IPS-18a (cell line): Measurements from ENCODE around the gene ALG14.

Experiments
- H3K27ac ChIP-seq: one replicate; pipeline ENCODE4 v1.5.1; 2013; ENCODE audit warnings: low read length
- H3K27me3 ChIP-seq: one replicate; pipeline ENCODE4 v1.6.1; 2013; ENCODE audit warnings: mild to moderate bottlenecking, low read length; ENCODE audit not compliant: control insufficient read depth, insufficient read depth
- H3K36me3 ChIP-seq: one replicate; pipeline ENCODE4 v1.6.1; 2013; ENCODE audit warnings: low read depth, low read length; ENCODE audit not compliant: control insufficient read depth
- H3K4me1 ChIP-seq: one replicate; pipeline ENCODE4 v1.6.1; 2013; ENCODE audit warnings: low read depth, low read length; ENCODE audit not compliant: control insufficient read depth
- H3K4me3 ChIP-seq: one replicate; pipeline ENCODE4 v1.5.1; 2013; ENCODE audit warnings: low read length
- H3K9ac ChIP-seq: one replicate; pipeline ENCODE4 v1.6.1; 2013; ENCODE audit warnings: mild to moderate bottlenecking, low read length, moderate library complexity
- H3K9me3 ChIP-seq: one replicate; pipeline ENCODE4 v1.6.1; 2013; ENCODE audit warnings: low read depth, low read length; ENCODE audit not compliant: control insufficient read depth

ALG14 gene

GRCh38 chr1:95085376-95085775, 12.6 kb upstream of the ALG14 start:
- no peaks in the 10 kb centered on the region for H3K9me3 ChIP-seq
- H3K4me3 ChIP-seq: no peak overlapping the region
- no peaks in the 10 kb centered on the region for H3K36me3 ChIP-seq
- no peak overlapping the region for H3K27ac ChIP-seq
- H3K27me3 ChIP-seq: no peaks in the 10 kb centered on the region
- no peak overlapping the region for H3K9ac ChIP-seq
- peaks cover 16% of the 10 kb centered on the region for H3K4me1 ChIP-seq

GRCh38 chr1:95084317-95085176, 11.8 kb upstream of the ALG14 start:
- no peaks in the 10 kb centered on the region for H3K9me3 ChIP-seq

GRCh38 chr1:95080879-95081278, 8.1 kb upstream of the ALG14 start:
- Histone ChIP-seq H3K4me1 (peaks cover 18% of the 10 kb centered on the region), H3K9me3 (no peaks in the 10 kb centered on the region), H3K27me3 (no peaks in the 10 kb centered on the region), H3K27ac (no peak overlapping the region), H3K9ac (no peak overlapping the region), H3K4me3 (no peak overlapping the region), H3K36me3 (no peaks in the 10 kb centered on the region)

More at GRCh38 chr1:95084317-95085176, 11.8 kb upstream of the ALG14 start:
- Histone ChIP-seq H3K27ac (no peak overlapping the region), H3K36me3 (no peaks in the 10 kb centered on the region), H3K27me3 (no peaks in the 10 kb centered on the region), H3K4me1 (peaks cover 18% of the 10 kb centered on the region), H3K4me3 (no peak overlapping the region), H3K9ac (no peak overlapping the region)

GRCh38 chr1:95080446-95080845, 7.7 kb upstream of the ALG14 start:
- Histone ChIP-seq H3K4me3 (no peak overlapping the region), H3K27me3 (no peaks in the 10 kb centered on the region), H3K27ac (no peak overlapping the region), H3K9ac (no peak overlapping the region), H3K36me3 (no peaks in the 10 kb centered on the region), H3K4me1 (peaks cover 15% of the 10 kb centered on the region), H3K9me3 (no peaks in the 10 kb centered on the region)

- Histone ChIP-seq H3K4me1 (peaks cover 13% of the 10 kb centered on the region), H3K4me3 (no peak overlapping the region), H3K27me3 (no peaks in the 10 kb centered on the region), H3K27ac (no peak overlapping the region), H3K9me3 (no peaks in the 10 kb centered on the region), H3K9ac (no peak overlapping the region), H3K36me3 (no peaks in the 10 kb centered on the region)
Observed at GRCh38 chr1:95076034-95076433, 3.3 kb upstream of the ALG14 start.

GRCh38 chr1:95073446-95073845, 695 bp upstream of the ALG14 start:
- H3K9me3 ChIP-seq: no peaks in the 10 kb centered on the region
- peak overlapping the region; percentile 21 for H3K9ac ChIP-seq
- no peaks in the 10 kb centered on the region for H3K36me3 ChIP-seq
- H3K27ac ChIP-seq: no peak overlapping the region
- peaks cover 5% of the 10 kb centered on the region for H3K4me1 ChIP-seq
- peak overlapping the region; percentile 98 for H3K4me3 ChIP-seq
- no peaks in the 10 kb centered on the region for H3K27me3 ChIP-seq

GRCh38 chr1:95072117-95072516, 634 bp downstream of the ALG14 start:
- Histone ChIP-seq H3K4me3 (peak overlapping the region; percentile 98), H3K9me3 (no peaks in the 10 kb centered on the region), H3K9ac (peak overlapping the region; percentile 14), H3K27ac (no peak overlapping the region), H3K27me3 (no peaks in the 10 kb centered on the region), H3K4me1 (peaks cover 5% of the 10 kb centered on the region), H3K36me3 (no peaks in the 10 kb centered on the region)

- Histone ChIP-seq H3K27me3 (no peaks in the 10 kb centered on the region), H3K9me3 (no peaks in the 10 kb centered on the region), H3K4me1 (peaks cover 5% of the 10 kb centered on the region), H3K27ac (no peak overlapping the region), H3K9ac (no peak overlapping the region), H3K36me3 (no peaks in the 10 kb centered on the region), H3K4me3 (no peak overlapping the region)
Observed at GRCh38 chr1:95071539-95071938, 1.2 kb downstream of the ALG14 start.

GRCh38 chr1:95069710-95070093, 3.0 kb downstream of the ALG14 start:
- no peaks in the 10 kb centered on the region for H3K9me3 ChIP-seq
- no peak overlapping the region for H3K4me3 ChIP-seq
- peaks cover 5% of the 10 kb centered on the region for H3K4me1 ChIP-seq
- no peaks in the 10 kb centered on the region for H3K27me3 ChIP-seq
- no peak overlapping the region for H3K27ac ChIP-seq
- H3K36me3 ChIP-seq: no peaks in the 10 kb centered on the region
- no peak overlapping the region for H3K9ac ChIP-seq

GRCh38 chr1:95068956-95069709, 3.6 kb downstream of the ALG14 start:
- Histone ChIP-seq H3K4me1 (peaks cover 5% of the 10 kb centered on the region), H3K9ac (no peak overlapping the region), H3K36me3 (no peaks in the 10 kb centered on the region), H3K27ac (no peak overlapping the region), H3K9me3 (no peaks in the 10 kb centered on the region), H3K27me3 (no peaks in the 10 kb centered on the region), H3K4me3 (no peak overlapping the region)

- no peak overlapping the region for H3K9ac ChIP-seq
- no peaks in the 10 kb centered on the region for H3K27me3 ChIP-seq
- H3K4me3 ChIP-seq: no peak overlapping the region
- H3K9me3 ChIP-seq: no peaks in the 10 kb centered on the region
- H3K27ac ChIP-seq: no peak overlapping the region
- H3K4me1 ChIP-seq: no peaks in the 10 kb centered on the region
- H3K36me3 ChIP-seq: no peaks in the 10 kb centered on the region
Observed at GRCh38 chr1:95067568-95067967, 5.2 kb downstream of the ALG14 start.
